Right renal pelvis (tissue), 4 donors: ENCODE data around the gene UGP2. TPM values are rescaled to one million over a fixed set of nuclear protein-coding genes. Genes with fewer than 3 reads are reported as not detected.
"Not testable (repeated sequence)": the region's sequence is repeated elsewhere in the genome, so short reads cannot be mapped to it uniquely, and the experiment has no call there.

ENCODE experiments used
- DNase-seq, 4 donors: peaks; one replicate each; pipeline ENCODE4 v3.0.0-alpha.2; 2013; ENCODE audit warnings: low read depth in 4 of 4, low spot score in 3 of 4, missing footprints in 1 of 4
- polyA plus RNA-seq, 4 donors: library from polyadenylated mRNA; unstranded; fragments of 120-200 nt; gene quantifications; one replicate each; pipeline ENCODE4 v1.2.1, GENCODE V29; 2013; ENCODE audit not compliant: insufficient read length in 4 of 4

UGP2 gene
- 100 to 1,000 TPM; 118 to 141 (median 138) TPM for polyA plus RNA-seq

GRCh38 chr2:63841254-63842022 lies at the start of gene UGP2:
TSS of gene UGP2 (plus strand) at chr2:63841896. CDS start at chr2:63842186, 290 bp downstream.
- DNase-seq = peak; percentile 71 to 86 (median 78)

GRCh38 chr2:63792530-63792929 lies 49.2 kb upstream of the UGP2 start:
- DNase-seq = no peak

GRCh38 chr2:63796366-63796765 lies 45.3 kb upstream of the UGP2 start:
- no peak for DNase-seq

GRCh38 chr2:63796796-63797195 lies 44.9 kb upstream of the UGP2 start:
- DNase-seq = no peak

GRCh38 chr2:63801455-63801854 lies 40.2 kb upstream of the UGP2 start:
- no peak for DNase-seq

GRCh38 chr2:63805412-63805811 lies 36.3 kb upstream of the UGP2 start:
- no peak for DNase-seq

- DNase-seq = not testable (repeated sequence)
Measured at GRCh38 chr2:63808036-63808435, 33.7 kb upstream of the UGP2 start.

- not testable (repeated sequence) for DNase-seq
Measured at GRCh38 chr2:63808911-63809310, 32.8 kb upstream of the UGP2 start.

- DNase-seq = no peak
Measured at GRCh38 chr2:63811063-63811462, 30.6 kb upstream of the UGP2 start.

- DNase-seq = not testable (repeated sequence)
Measured at GRCh38 chr2:63811870-63812269, 29.8 kb upstream of the UGP2 start.

GRCh38 chr2:63814114-63814513 lies 27.6 kb upstream of the UGP2 start:
- DNase-seq = no peak

- DNase-seq = no peak
Measured at GRCh38 chr2:63817382-63817781, 24.3 kb upstream of the UGP2 start.

- DNase-seq = peak in 1 of 4 donors; percentile 13
Measured at GRCh38 chr2:63818271-63818670, 23.4 kb upstream of the UGP2 start.

GRCh38 chr2:63819256-63819655 lies 22.4 kb upstream of the UGP2 start:
- no peak for DNase-seq

GRCh38 chr2:63819765-63820717 lies 21.7 kb upstream of the UGP2 start:
- DNase-seq = no peak

- DNase-seq = no peak
Measured at GRCh38 chr2:63820969-63821368, 20.7 kb upstream of the UGP2 start.

- DNase-seq = no peak
Measured at GRCh38 chr2:63821396-63821795, 20.3 kb upstream of the UGP2 start.

GRCh38 chr2:63822478-63822877 lies 19.2 kb upstream of the UGP2 start:
- DNase-seq = no peak

- DNase-seq = no peak
Measured at GRCh38 chr2:63827749-63828148, 13.9 kb upstream of the UGP2 start.

GRCh38 chr2:63831176-63831575 lies 10.5 kb upstream of the UGP2 start:
- no peak for DNase-seq

- DNase-seq = no peak
Measured at GRCh38 chr2:63834401-63834800, 7.3 kb upstream of the UGP2 start.
